HepG2 (cell line): ENCODE data around the gene C9orf78. TPM values are rescaled to one million over a fixed set of nuclear protein-coding genes. Genes with fewer than 3 reads are reported as not detected.

Experiments
- FOXA1 ChIP-seq, 2 experiments: fragments of 450-650 bp in 1 of 2; sonication (generic) in 1 of 2; formaldehyde crosslinking in 1 of 2; IDR thresholded peaks; 2 replicates each; pipeline versions ENCODE4 v1.4.0 to v1.6.1; 2016 to 2020; ENCODE audit warnings: missing genetic modification reagents in 1 of 2
- MAF1 ChIP-seq: sonication (generic); formaldehyde crosslinking; IDR thresholded peaks from 2 replicates; pipeline ENCODE4 v1.5.0; 2020; ENCODE audit warnings: missing genetic modification reagents, borderline replicate concordance
- MBD4 ChIP-seq: IDR thresholded peaks from 2 replicates; pipeline ENCODE4 v1.6.1; 2012; ENCODE audit warnings: low read length, inconsistent platforms, borderline replicate concordance
- PHF5A ChIP-seq: IDR thresholded peaks from one replicate; pipeline ENCODE4 v1.6.1; 2018; ENCODE audit warnings: low read depth, missing genetic modification reagents; ENCODE audit not compliant: unreplicated experiment
- THYN1 ChIP-seq: sonication (generic); formaldehyde crosslinking; IDR thresholded peaks from 2 replicates; pipeline ENCODE4 v1.8.1; 2023; ENCODE audit warnings: low read depth, mild to moderate bottlenecking, moderate library complexity, missing genetic modification reagents, borderline replicate concordance
- TRIM24 ChIP-seq: sonication (generic); formaldehyde crosslinking; IDR thresholded peaks from 2 replicates; pipeline ENCODE4 v1.8.0; 2022; ENCODE audit warnings: mild to moderate bottlenecking, missing genetic modification reagents
- ZMYM2 ChIP-seq: sonication (generic); formaldehyde crosslinking; IDR thresholded peaks from 2 replicates; pipeline ENCODE4 v1.8.0; 2022; ENCODE audit warnings: mild to moderate bottlenecking, missing genetic modification reagents
- ZNF138 ChIP-seq: sonication (generic); formaldehyde crosslinking; IDR thresholded peaks from 2 replicates; pipeline ENCODE4 v1.5.0; 2020; ENCODE audit warnings: mild to moderate bottlenecking, low read depth, missing genetic modification reagents
- ZNF282 ChIP-seq: fragments of 450-650 bp; IDR thresholded peaks from 2 replicates; pipeline ENCODE4 v1.6.1; 2018; ENCODE audit not compliant: partially characterized antibody
- ZNF383 ChIP-seq: sonication (generic); formaldehyde crosslinking; IDR thresholded peaks from 2 replicates; pipeline ENCODE4 v1.4.0; 2020; ENCODE audit warnings: missing genetic modification reagents, mild to moderate bottlenecking, borderline replicate concordance
- ZSCAN20 ChIP-seq: sonication (generic); formaldehyde crosslinking; IDR thresholded peaks from 2 replicates; pipeline ENCODE4 v1.4.0; 2020; ENCODE audit warnings: missing genetic modification reagents, mild to moderate bottlenecking, borderline replicate concordance
- polyA plus RNA-seq, 8 experiments: library from polyadenylated mRNA; depleted of rRNA in 3 of 8; stranded (reverse) in 7 of 8; unstranded in 1 of 8; fragments of >200 nt; fragmentation: Illumina TruSeq in 4 of 8; extraction: Trizol in 4 of 8; gene quantifications; 2 replicates each; pipeline versions ENCODE4 v1.2.1 to v1.2.3, GENCODE V29; 2011 to 2016; ENCODE audit warnings: low read depth in 4 of 8, missing spikeins in 1 of 8, mixed read lengths in 1 of 8; ENCODE audit not compliant: insufficient read depth in 1 of 8
- total RNA-seq, 5 experiments: library from RNA; depleted of rRNA; stranded (reverse); fragments of >200 nt; fragmentation: Illumina TruSeq; extraction: Trizol; gene quantifications; 2 replicates each; pipeline ENCODE4 v1.2.3, GENCODE V29; 2016; ENCODE audit warnings: low read depth in 1 of 5
- TF ChIP-seq, protein P1 (sequence below): sonication (generic); formaldehyde crosslinking; IDR thresholded peaks from 2 replicates; pipeline ENCODE4 v1.5.1; 2020; ENCODE audit warnings: mild to moderate bottlenecking, missing genetic modification reagents, borderline replicate concordance
- TF ChIP-seq, protein P2 (sequence below): sonication (generic); formaldehyde crosslinking; IDR thresholded peaks from 2 replicates; pipeline ENCODE4 v1.8.1; 2022; ENCODE audit warnings: mild to moderate bottlenecking, missing genetic modification reagents
- TF ChIP-seq, protein P3 (sequence below): sonication (generic); formaldehyde crosslinking; IDR thresholded peaks from 2 replicates; pipeline ENCODE4 v1.4.0; 2020; ENCODE audit warnings: missing genetic modification reagents
- TF ChIP-seq, protein P4 (sequence below): IDR thresholded peaks from 2 replicates; pipeline ENCODE4 v1.6.1; 2016; ENCODE audit warnings: low read depth, missing genetic modification reagents, missing compliant biosample characterization

The C9orf78 gene
- total and polyA plus RNA-seq, 2 of the 13 experiments (the other 11 are each of a cell fraction or from before 2014, with no cell fraction given) = 18.4 to 35.5 TPM

DNA sequence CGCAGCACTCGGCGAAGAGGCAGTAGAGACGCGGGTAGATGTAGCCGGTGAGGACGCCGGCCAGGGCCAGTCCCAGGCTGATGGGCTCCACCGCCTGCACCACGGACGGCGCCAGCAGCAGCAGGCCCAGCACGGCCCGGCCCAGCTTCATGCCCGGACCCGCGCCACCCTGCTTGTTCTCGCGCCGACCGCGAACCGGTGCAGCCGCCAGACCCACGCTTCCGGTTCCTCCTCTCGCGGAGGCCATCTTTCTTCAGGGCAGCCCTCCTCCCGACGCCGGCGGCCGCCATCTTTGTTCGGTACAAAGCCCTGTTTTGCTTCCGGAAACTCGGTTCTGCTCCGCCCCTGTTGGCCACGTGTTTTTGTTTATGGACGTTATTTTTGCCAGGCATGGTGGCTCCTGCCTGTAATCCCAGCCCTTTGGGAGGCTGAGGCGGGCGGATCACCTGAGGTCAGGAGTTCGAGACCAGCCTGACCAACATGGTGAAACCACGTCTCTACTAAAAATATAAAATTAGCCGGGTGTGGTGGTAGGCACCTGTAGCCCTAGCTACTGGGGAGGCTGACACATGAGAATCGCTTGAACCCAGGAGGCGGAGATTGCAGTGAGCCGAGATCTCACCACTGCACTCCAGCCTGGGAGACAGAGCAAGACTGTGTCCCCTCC lies 11.0 kb downstream of the C9orf78 start, which contains the start of gene TOR1A (continued):
- TF ChIP-seq PHF5A (CRISPR knock-in tag) (peak; percentile 89), TRIM24 (CRISPR knock-in tag) (no peak), ZNF282 (no peak), ZNF138 (CRISPR knock-in tag) (peak; percentile 79; the same call in 1 of the 2 replicates), MAF1 (CRISPR knock-in tag) (peak; percentile 87; the same call in 1 of the 2 replicates), MBD4 (no peak), FOXA1 (IDR thresholded peaks at IDR 0.05) (no peak), FOXA1 (CRISPR knock-in tag; IDR thresholded peaks at IDR 0.05) (peak; percentile 38; the same call in 1 of the 2 replicates), ZNF383 (no peak), ZMYM2 (peak; percentile 98), THYN1 (CRISPR knock-in tag) (no peak), ZSCAN20 (CRISPR knock-in tag) (no peak; the same call in 1 of the 2 replicates)
- TF ChIP-seq, protein P1, sequence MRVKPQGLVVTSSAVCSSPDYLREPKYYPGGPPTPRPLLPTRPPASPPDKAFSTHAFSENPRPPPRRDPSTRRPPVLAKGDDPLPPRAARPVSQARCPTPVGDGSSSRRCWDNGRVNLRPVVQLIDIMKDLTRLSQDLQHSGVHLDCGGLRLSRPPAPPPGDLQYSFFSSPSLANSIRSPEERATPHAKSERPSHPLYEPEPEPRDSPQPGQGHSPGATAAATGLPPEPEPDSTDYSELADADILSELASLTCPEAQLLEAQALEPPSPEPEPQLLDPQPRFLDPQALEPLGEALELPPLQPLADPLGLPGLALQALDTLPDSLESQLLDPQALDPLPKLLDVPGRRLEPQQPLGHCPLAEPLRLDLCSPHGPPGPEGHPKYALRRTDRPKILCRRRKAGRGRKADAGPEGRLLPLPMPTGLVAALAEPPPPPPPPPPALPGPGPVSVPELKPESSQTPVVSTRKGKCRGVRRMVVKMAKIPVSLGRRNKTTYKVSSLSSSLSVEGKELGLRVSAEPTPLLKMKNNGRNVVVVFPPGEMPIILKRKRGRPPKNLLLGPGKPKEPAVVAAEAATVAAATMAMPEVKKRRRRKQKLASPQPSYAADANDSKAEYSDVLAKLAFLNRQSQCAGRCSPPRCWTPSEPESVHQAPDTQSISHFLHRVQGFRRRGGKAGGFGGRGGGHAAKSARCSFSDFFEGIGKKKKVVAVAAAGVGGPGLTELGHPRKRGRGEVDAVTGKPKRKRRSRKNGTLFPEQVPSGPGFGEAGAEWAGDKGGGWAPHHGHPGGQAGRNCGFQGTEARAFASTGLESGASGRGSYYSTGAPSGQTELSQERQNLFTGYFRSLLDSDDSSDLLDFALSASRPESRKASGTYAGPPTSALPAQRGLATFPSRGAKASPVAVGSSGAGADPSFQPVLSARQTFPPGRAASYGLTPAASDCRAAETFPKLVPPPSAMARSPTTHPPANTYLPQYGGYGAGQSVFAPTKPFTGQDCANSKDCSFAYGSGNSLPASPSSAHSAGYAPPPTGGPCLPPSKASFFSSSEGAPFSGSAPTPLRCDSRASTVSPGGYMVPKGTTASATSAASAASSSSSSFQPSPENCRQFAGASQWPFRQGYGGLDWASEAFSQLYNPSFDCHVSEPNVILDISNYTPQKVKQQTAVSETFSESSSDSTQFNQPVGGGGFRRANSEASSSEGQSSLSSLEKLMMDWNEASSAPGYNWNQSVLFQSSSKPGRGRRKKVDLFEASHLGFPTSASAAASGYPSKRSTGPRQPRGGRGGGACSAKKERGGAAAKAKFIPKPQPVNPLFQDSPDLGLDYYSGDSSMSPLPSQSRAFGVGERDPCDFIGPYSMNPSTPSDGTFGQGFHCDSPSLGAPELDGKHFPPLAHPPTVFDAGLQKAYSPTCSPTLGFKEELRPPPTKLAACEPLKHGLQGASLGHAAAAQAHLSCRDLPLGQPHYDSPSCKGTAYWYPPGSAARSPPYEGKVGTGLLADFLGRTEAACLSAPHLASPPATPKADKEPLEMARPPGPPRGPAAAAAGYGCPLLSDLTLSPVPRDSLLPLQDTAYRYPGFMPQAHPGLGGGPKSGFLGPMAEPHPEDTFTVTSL (CRISPR knock-in tag) = 0 out of 2 replicates have a peak, but pooled peaks have one; percentile 16
- TF ChIP-seq, protein P2, sequence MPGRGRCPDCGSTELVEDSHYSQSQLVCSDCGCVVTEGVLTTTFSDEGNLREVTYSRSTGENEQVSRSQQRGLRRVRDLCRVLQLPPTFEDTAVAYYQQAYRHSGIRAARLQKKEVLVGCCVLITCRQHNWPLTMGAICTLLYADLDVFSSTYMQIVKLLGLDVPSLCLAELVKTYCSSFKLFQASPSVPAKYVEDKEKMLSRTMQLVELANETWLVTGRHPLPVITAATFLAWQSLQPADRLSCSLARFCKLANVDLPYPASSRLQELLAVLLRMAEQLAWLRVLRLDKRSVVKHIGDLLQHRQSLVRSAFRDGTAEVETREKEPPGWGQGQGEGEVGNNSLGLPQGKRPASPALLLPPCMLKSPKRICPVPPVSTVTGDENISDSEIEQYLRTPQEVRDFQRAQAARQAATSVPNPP (CRISPR knock-in tag) = peak; percentile 78; the same call in 1 of the 2 replicates
- TF ChIP-seq, protein P3, sequence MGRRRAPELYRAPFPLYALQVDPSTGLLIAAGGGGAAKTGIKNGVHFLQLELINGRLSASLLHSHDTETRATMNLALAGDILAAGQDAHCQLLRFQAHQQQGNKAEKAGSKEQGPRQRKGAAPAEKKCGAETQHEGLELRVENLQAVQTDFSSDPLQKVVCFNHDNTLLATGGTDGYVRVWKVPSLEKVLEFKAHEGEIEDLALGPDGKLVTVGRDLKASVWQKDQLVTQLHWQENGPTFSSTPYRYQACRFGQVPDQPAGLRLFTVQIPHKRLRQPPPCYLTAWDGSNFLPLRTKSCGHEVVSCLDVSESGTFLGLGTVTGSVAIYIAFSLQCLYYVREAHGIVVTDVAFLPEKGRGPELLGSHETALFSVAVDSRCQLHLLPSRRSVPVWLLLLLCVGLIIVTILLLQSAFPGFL = no peak
- TF ChIP-seq, protein P4, sequence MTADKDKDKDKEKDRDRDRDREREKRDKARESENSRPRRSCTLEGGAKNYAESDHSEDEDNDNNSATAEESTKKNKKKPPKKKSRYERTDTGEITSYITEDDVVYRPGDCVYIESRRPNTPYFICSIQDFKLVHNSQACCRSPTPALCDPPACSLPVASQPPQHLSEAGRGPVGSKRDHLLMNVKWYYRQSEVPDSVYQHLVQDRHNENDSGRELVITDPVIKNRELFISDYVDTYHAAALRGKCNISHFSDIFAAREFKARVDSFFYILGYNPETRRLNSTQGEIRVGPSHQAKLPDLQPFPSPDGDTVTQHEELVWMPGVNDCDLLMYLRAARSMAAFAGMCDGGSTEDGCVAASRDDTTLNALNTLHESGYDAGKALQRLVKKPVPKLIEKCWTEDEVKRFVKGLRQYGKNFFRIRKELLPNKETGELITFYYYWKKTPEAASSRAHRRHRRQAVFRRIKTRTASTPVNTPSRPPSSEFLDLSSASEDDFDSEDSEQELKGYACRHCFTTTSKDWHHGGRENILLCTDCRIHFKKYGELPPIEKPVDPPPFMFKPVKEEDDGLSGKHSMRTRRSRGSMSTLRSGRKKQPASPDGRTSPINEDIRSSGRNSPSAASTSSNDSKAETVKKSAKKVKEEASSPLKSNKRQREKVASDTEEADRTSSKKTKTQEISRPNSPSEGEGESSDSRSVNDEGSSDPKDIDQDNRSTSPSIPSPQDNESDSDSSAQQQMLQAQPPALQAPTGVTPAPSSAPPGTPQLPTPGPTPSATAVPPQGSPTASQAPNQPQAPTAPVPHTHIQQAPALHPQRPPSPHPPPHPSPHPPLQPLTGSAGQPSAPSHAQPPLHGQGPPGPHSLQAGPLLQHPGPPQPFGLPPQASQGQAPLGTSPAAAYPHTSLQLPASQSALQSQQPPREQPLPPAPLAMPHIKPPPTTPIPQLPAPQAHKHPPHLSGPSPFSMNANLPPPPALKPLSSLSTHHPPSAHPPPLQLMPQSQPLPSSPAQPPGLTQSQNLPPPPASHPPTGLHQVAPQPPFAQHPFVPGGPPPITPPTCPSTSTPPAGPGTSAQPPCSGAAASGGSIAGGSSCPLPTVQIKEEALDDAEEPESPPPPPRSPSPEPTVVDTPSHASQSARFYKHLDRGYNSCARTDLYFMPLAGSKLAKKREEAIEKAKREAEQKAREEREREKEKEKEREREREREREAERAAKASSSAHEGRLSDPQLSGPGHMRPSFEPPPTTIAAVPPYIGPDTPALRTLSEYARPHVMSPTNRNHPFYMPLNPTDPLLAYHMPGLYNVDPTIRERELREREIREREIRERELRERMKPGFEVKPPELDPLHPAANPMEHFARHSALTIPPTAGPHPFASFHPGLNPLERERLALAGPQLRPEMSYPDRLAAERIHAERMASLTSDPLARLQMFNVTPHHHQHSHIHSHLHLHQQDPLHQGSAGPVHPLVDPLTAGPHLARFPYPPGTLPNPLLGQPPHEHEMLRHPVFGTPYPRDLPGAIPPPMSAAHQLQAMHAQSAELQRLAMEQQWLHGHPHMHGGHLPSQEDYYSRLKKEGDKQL (CRISPR knock-in tag) = no peak
